Activated T-cell treated with anti-CD3 and anti-CD28 coated beads, Interleukin-2, amount 50 U/mL, for 48 hours (primary cell): ENCODE results near the gene EPG5.
A peak's percentile ranks its signal among the peaks of the same experiment; 100 is the strongest.
"Not testable (repeated sequence)": the region's sequence is repeated elsewhere in the genome, so short reads cannot be mapped to it uniquely, and the experiment has no call there.

Experiments
- DNase-seq, 2 experiments: peaks; one replicate each; pipeline ENCODE4 v3.0.0-alpha.2; 2020

The EPG5 gene

GRCh38 chr18:45836242-45837205 is 130.6 kb downstream of the EPG5 start:
- no peak for DNase-seq

- DNase-seq: no peak
These were observed 132.0 kb downstream of the EPG5 start for GRCh38 chr18:45835057-45835636.

- no peak for DNase-seq
These were observed 132.8 kb downstream of the EPG5 start for GRCh38 chr18:45834306-45834705.

GRCh38 chr18:45833846-45834245 is 133.3 kb downstream of the EPG5 start:
- DNase-seq: no peak

GRCh38 chr18:45830917-45831316 is 136.2 kb downstream of the EPG5 start:
- no peak for DNase-seq

- DNase-seq: no peak
These were observed 137.3 kb downstream of the EPG5 start for GRCh38 chr18:45829855-45830254.

- no peak for DNase-seq
These were observed 138.0 kb downstream of the EPG5 start for GRCh38 chr18:45828917-45829811.

- not testable (repeated sequence) for DNase-seq
These were observed 140.4 kb downstream of the EPG5 start for GRCh38 chr18:45826716-45827115.

GRCh38 chr18:45826084-45826483 is 141.0 kb downstream of the EPG5 start:
- no peak for DNase-seq

- no peak for DNase-seq
These were observed 141.7 kb downstream of the EPG5 start, which contains the start of gene SIGLEC15 for GRCh38 chr18:45825258-45826044. Gene SIGLEC15, plus strand, starts transcription at chr18:45825675. Its CDS starts 54 bp downstream, at chr18:45825729.

- no peak for DNase-seq
These were observed 145.4 kb downstream of the EPG5 start for GRCh38 chr18:45821711-45822110.

GRCh38 chr18:45821026-45821425 is 146.1 kb downstream of the EPG5 start:
- DNase-seq: no peak

- no peak for DNase-seq
These were observed 146.9 kb downstream of the EPG5 start for GRCh38 chr18:45820106-45820745.

GRCh38 chr18:45818765-45819164 is 148.4 kb downstream of the EPG5 start:
- not testable (repeated sequence) for DNase-seq

GRCh38 chr18:45817543-45817942 is 149.6 kb downstream of the EPG5 start:
- DNase-seq: no peak

GRCh38 chr18:45814733-45815132 is 152.4 kb downstream of the EPG5 start:
- DNase-seq: not testable (repeated sequence)

GRCh38 chr18:45807144-45807543 is 160.0 kb downstream of the EPG5 start:
- DNase-seq: peak; percentile 45 to 58

GRCh38 chr18:45806226-45806625 is 160.9 kb downstream of the EPG5 start:
- DNase-seq: no peak

- DNase-seq: no peak
These were observed 161.6 kb downstream of the EPG5 start for GRCh38 chr18:45805551-45805950.

- DNase-seq: peak in 1 of 2 experiments; percentile 29
These were observed 164.2 kb downstream of the EPG5 start for GRCh38 chr18:45802814-45803492.

- no peak for DNase-seq
These were observed 165.6 kb downstream of the EPG5 start for GRCh38 chr18:45801416-45802004.
